Gastroesophageal sphincter (tissue), 3 donors: Measurements from ENCODE around the gene CELF2.

Experiments
- EP300 ChIP-seq: sonication (generic); formaldehyde crosslinking; IDR thresholded peaks from one replicate; pipeline ENCODE4 v1.6.1; 2017; ENCODE audit warnings: antibody characterized with exemption, mild to moderate bottlenecking
- POLR2A ChIP-seq, 2 donors: fragments of 450-650 bp; IDR thresholded peaks; one replicate each; pipeline ENCODE4 v1.6.1; 2017; ENCODE audit warnings: antibody characterized with exemption in 2 of 2, mild to moderate bottlenecking in 2 of 2, moderate library complexity in 1 of 2
- POLR2AphosphoS5 ChIP-seq: sonication (generic); formaldehyde crosslinking; IDR thresholded peaks from one replicate; pipeline ENCODE4 v1.6.1; 2017; ENCODE audit warnings: antibody characterized with exemption
- TF ChIP-seq, protein P1 (sequence below), 4 experiments: fragments of 200-600 bp in 2 of 4; fragments of 450-650 bp in 2 of 4; sonication (generic) in 1 of 4; IDR thresholded peaks; one replicate each; pipeline ENCODE4 v1.5.1; 2017 to 2019; ENCODE audit warnings: antibody characterized with exemption in 4 of 4, mild to moderate bottlenecking in 2 of 4, moderate library complexity in 2 of 4

DNA sequence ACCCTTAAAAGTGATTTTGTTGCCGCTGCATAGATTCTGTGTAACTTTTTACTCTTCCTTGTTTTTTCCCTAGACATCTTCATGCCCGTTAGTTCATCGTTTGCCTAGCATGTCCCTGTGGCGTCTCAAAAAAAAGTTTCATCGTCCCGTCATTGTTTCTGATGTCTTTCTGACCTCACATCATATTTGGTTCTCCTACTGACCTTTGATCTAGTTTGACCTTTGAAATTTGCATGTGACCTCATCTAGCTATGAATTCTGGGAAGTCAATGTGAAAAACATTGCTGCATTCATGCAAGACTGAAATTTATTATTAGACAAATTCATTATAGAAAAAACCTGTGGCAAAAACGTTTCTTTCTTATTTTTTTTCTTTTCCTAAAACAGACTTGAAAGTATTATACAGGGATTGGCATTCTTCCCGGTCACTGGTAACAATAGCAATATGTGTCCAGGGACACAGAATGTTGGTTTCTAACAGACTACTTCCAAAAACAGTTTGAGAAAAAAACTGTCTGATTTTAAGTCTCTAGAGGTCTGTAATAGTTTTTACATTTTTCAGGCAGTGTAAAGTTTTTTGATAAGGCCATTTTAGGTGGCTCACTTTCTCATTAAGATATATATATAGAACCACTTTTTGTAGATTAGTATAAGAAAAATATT is 312.8 kb downstream of the CELF2 start:
- TF ChIP-seq POLR2A (IDR thresholded peaks at IDR 0.05) (no peak), POLR2AphosphoS5 (no peak), EP300 (no peak)
- TF ChIP-seq, protein P1, sequence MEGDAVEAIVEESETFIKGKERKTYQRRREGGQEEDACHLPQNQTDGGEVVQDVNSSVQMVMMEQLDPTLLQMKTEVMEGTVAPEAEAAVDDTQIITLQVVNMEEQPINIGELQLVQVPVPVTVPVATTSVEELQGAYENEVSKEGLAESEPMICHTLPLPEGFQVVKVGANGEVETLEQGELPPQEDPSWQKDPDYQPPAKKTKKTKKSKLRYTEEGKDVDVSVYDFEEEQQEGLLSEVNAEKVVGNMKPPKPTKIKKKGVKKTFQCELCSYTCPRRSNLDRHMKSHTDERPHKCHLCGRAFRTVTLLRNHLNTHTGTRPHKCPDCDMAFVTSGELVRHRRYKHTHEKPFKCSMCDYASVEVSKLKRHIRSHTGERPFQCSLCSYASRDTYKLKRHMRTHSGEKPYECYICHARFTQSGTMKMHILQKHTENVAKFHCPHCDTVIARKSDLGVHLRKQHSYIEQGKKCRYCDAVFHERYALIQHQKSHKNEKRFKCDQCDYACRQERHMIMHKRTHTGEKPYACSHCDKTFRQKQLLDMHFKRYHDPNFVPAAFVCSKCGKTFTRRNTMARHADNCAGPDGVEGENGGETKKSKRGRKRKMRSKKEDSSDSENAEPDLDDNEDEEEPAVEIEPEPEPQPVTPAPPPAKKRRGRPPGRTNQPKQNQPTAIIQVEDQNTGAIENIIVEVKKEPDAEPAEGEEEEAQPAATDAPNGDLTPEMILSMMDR (IDR thresholded peaks at IDR 0.05) = no peak
